Measurements from ENCODE around the gene LRRTM4.

GRCh38 chr2:76953733-76954347, 568.3 kb downstream of the LRRTM4 start:
- peak; percentile 81 for TF ChIP-seq CTCF (conservative IDR thresholded peaks at IDR 0.05; ENCODE audit: low read length)
- no peak for TF ChIP-seq EZH2phosphoT487 (IDR thresholded peaks at IDR 0.05; ENCODE audit: borderline replicate concordance, low read depth, low read length)
